HL-60 (cell line): ENCODE data around the gene HUWE1.

ENCODE experiments used
- POLR2AphosphoS5 ChIP-seq: IDR thresholded peaks from 2 replicates; pipeline ENCODE4 v1.6.1; 2012; ENCODE audit warnings: low read depth
- SPI1 ChIP-seq: IDR thresholded peaks from 2 replicates; pipeline ENCODE4 v1.6.1; 2012; ENCODE audit warnings: low read depth, mild to moderate bottlenecking, borderline replicate concordance
- TF ChIP-seq, protein P1 (sequence below): IDR thresholded peaks from one replicate; pipeline ENCODE4 v1.5.1; 2011; ENCODE audit warnings: low read length, control low read depth, inconsistent platforms; ENCODE audit not compliant: insufficient read depth
- TF ChIP-seq, protein P2 (sequence below): IDR thresholded peaks from 2 replicates; pipeline ENCODE4 v1.6.1; 2012; ENCODE audit warnings: low read depth; ENCODE audit not compliant: insufficient replicate concordance

DNA sequence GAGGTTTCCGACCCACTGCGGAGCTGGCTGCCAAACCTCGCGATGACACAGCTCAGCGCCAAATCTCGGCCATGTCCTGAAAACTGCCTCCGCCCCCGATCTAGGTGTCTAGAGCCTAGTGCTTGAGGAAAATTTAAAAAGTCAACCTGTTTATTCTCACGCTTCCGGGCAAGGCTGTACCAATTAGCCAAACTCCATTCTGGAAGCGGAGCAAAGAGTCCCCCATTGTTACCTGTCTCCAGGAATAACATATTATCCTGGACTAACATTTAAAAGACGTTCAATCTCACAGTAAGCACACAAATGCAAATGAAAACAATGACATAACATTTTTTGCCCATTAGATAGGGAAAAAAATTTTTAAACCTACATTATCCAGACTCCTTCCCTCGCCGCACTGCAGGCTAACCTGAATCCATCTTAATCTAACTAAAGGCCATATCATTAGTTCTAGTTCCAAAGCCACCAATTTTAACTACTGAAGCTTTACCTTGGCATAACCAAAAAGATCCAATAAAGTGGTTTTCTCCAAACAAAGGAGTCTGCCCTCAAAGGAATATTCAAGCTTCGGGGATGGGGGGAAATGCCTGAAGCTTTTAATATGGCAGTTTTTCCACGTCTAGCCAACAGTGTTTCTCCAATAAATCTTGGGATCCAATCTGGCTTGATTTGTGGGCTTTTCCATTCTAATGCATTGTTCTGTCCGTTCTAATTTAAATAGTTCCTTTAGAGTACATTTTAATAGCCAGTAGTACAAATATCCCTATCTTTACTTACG lies 1.9 kb downstream of the HUWE1 start:
- TF ChIP-seq, protein P1, sequence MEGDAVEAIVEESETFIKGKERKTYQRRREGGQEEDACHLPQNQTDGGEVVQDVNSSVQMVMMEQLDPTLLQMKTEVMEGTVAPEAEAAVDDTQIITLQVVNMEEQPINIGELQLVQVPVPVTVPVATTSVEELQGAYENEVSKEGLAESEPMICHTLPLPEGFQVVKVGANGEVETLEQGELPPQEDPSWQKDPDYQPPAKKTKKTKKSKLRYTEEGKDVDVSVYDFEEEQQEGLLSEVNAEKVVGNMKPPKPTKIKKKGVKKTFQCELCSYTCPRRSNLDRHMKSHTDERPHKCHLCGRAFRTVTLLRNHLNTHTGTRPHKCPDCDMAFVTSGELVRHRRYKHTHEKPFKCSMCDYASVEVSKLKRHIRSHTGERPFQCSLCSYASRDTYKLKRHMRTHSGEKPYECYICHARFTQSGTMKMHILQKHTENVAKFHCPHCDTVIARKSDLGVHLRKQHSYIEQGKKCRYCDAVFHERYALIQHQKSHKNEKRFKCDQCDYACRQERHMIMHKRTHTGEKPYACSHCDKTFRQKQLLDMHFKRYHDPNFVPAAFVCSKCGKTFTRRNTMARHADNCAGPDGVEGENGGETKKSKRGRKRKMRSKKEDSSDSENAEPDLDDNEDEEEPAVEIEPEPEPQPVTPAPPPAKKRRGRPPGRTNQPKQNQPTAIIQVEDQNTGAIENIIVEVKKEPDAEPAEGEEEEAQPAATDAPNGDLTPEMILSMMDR, result no peak
- TF ChIP-seq POLR2AphosphoS5, result no peak
- TF ChIP-seq, protein P2, sequence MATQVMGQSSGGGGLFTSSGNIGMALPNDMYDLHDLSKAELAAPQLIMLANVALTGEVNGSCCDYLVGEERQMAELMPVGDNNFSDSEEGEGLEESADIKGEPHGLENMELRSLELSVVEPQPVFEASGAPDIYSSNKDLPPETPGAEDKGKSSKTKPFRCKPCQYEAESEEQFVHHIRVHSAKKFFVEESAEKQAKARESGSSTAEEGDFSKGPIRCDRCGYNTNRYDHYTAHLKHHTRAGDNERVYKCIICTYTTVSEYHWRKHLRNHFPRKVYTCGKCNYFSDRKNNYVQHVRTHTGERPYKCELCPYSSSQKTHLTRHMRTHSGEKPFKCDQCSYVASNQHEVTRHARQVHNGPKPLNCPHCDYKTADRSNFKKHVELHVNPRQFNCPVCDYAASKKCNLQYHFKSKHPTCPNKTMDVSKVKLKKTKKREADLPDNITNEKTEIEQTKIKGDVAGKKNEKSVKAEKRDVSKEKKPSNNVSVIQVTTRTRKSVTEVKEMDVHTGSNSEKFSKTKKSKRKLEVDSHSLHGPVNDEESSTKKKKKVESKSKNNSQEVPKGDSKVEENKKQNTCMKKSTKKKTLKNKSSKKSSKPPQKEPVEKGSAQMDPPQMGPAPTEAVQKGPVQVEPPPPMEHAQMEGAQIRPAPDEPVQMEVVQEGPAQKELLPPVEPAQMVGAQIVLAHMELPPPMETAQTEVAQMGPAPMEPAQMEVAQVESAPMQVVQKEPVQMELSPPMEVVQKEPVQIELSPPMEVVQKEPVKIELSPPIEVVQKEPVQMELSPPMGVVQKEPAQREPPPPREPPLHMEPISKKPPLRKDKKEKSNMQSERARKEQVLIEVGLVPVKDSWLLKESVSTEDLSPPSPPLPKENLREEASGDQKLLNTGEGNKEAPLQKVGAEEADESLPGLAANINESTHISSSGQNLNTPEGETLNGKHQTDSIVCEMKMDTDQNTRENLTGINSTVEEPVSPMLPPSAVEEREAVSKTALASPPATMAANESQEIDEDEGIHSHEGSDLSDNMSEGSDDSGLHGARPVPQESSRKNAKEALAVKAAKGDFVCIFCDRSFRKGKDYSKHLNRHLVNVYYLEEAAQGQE, result no peak
- TF ChIP-seq SPI1, result no peak
